IMR-90 (cell line): ENCODE measurements around the gene HDGF. TPM values are rescaled to one million over a fixed set of nuclear protein-coding genes. Genes with fewer than 3 reads are reported as not detected.

Experiments used
- ATAC-seq: fragments of 200-7000 bp; cut with Tn5 transposase; 2 replicates; pipeline ENCODE4 v1.9.1; 2020; ENCODE audit warnings: low read depth, mild to moderate bottlenecking, moderate library complexity
- BruUV-seq: library from RNA; stranded (reverse); fragments of 400-500 nt; replicated peaks from 2 replicates; lab custom pipeline; 2021; lab: Mats Ljungman, UMichigan
- CTCF ChIA-PET: fragments of 300-600 bp; formaldehyde crosslinking; extraction: SDS; loops from one replicate; lab custom pipeline; 2021; ENCODE audit warnings: antibody characterized with exemption; lab: Yijun Ruan, JAX
- POLR2A ChIA-PET: fragments of 300-600 bp; sonication (Branson Sonifier 250); formaldehyde crosslinking; loops from one replicate; lab custom pipeline; 2022; ENCODE audit warnings: antibody characterized with exemption; ENCODE audit not compliant: unreplicated experiment; lab: Charles Lee
- DNase-seq: peaks from one replicate; pipeline ENCODE4 v3.0.0; 2013
- H2AFZ ChIP-seq: replicated peaks from 2 replicates; pipeline ENCODE3; 2013; ENCODE audit warnings: low read length, mild to moderate bottlenecking; ENCODE audit not compliant: poor library complexity
- H2AK5ac ChIP-seq: 2 replicates; pipeline ENCODE4 v1.6.1; 2013; ENCODE audit warnings: low read depth, low read length, inconsistent platforms
- H2AK9ac ChIP-seq: replicated peaks from 2 replicates; pipeline ENCODE3; 2013; ENCODE audit warnings: mild to moderate bottlenecking, low read depth, low read length, moderate library complexity; ENCODE audit not compliant: poor library complexity
- H2BK120ac ChIP-seq: 2 replicates; pipeline ENCODE4 v1.6.1; 2013; ENCODE audit warnings: low read depth, low read length, inconsistent platforms
- H2BK15ac ChIP-seq: 3 replicates; pipeline ENCODE4 v1.6.1; 2013; ENCODE audit warnings: low read depth, low read length, inconsistent platforms
- H2BK20ac ChIP-seq: 2 replicates; pipeline ENCODE4 v1.6.1; 2013; ENCODE audit warnings: low read depth, mild to moderate bottlenecking, inconsistent platforms, low read length, moderate library complexity
- H2BK5ac ChIP-seq: 2 replicates; pipeline ENCODE4 v1.6.1; 2013; ENCODE audit warnings: mild to moderate bottlenecking, low read depth, low read length, inconsistent platforms; ENCODE audit not compliant: poor library complexity, severe bottlenecking
- H3K14ac ChIP-seq: replicated peaks from 2 replicates; pipeline ENCODE4 v1.6.1; 2013; ENCODE audit warnings: low read depth, low read length, inconsistent platforms
- H3K18ac ChIP-seq: 2 replicates; pipeline ENCODE4 v1.6.1; 2013; ENCODE audit warnings: low read depth, low read length, control low read depth
- H3K23ac ChIP-seq: 2 replicates; pipeline ENCODE4 v1.6.1; 2013; ENCODE audit warnings: low read depth, low read length, inconsistent platforms
- H3K27ac ChIP-seq: 2 replicates; pipeline ENCODE4 v1.5.1; 2013; ENCODE audit warnings: mild to moderate bottlenecking, control low read depth, low read length; ENCODE audit not compliant: insufficient read depth
- H3K27me3 ChIP-seq: 2 replicates; pipeline ENCODE4 v1.6.1; 2013; ENCODE audit warnings: low read length; ENCODE audit not compliant: control insufficient read depth, insufficient read depth
- H3K36me3 ChIP-seq: 2 replicates; pipeline ENCODE4 v1.6.1; 2013; ENCODE audit warnings: low read length, mixed read lengths; ENCODE audit not compliant: control insufficient read depth, insufficient read depth
- H3K4ac ChIP-seq: 2 replicates; pipeline ENCODE4 v1.6.1; 2013; ENCODE audit warnings: low read depth, low read length, inconsistent platforms
- H3K4me1 ChIP-seq: 2 replicates; pipeline ENCODE4 v1.6.1; 2013; ENCODE audit warnings: low read length, mixed read lengths; ENCODE audit not compliant: control insufficient read depth, insufficient read depth
- H3K4me2 ChIP-seq: 2 replicates; pipeline ENCODE4 v1.6.1; 2013; ENCODE audit warnings: low read depth, mild to moderate bottlenecking, control low read depth, low read length, moderate library complexity
- H3K4me3 ChIP-seq: 2 replicates; pipeline ENCODE4 v1.5.1; 2013; ENCODE audit warnings: low read depth, mild to moderate bottlenecking, control low read depth, low read length, moderate library complexity; ENCODE audit not compliant: insufficient read depth
- H3K56ac ChIP-seq: 2 replicates; pipeline ENCODE4 v1.6.1; 2013; ENCODE audit warnings: low read length, inconsistent platforms; ENCODE audit not compliant: insufficient read depth; ENCODE audit errors: extremely low read depth
- H3K79me1 ChIP-seq, 2 experiments: 2 replicates each; pipeline ENCODE4 v1.6.1; 2013; ENCODE audit warnings: low read length in 2 of 2, inconsistent platforms in 1 of 2, low read depth in 1 of 2
- H3K9ac ChIP-seq: 2 replicates; pipeline ENCODE4 v1.6.1; 2013; ENCODE audit warnings: low read depth, low read length, control low read depth
- H3K9me1 ChIP-seq: 2 replicates; pipeline ENCODE4 v1.6.1; 2013; ENCODE audit warnings: low read length, inconsistent platforms; ENCODE audit not compliant: insufficient read depth
- H3K9me3 ChIP-seq: 2 replicates; pipeline ENCODE4 v1.6.1; 2013; ENCODE audit warnings: low read length; ENCODE audit not compliant: control insufficient read depth, insufficient read depth
- H4K20me1 ChIP-seq: 2 replicates; pipeline ENCODE4 v1.6.1; 2013; ENCODE audit warnings: low read length, inconsistent platforms; ENCODE audit not compliant: insufficient read depth
- H4K5ac ChIP-seq: 2 replicates; pipeline ENCODE4 v1.6.1; 2013; ENCODE audit warnings: mild to moderate bottlenecking, low read depth, low read length, control low read depth
- H4K8ac ChIP-seq, 2 experiments: 2 replicates each; pipeline ENCODE4 v1.6.1; 2013; ENCODE audit warnings: low read depth in 2 of 2, low read length in 2 of 2, control low read depth in 1 of 2, inconsistent platforms in 1 of 2
- H4K91ac ChIP-seq: 2 replicates; pipeline ENCODE4 v1.6.1; 2013; ENCODE audit warnings: low read depth, low read length, inconsistent platforms; ENCODE audit not compliant: insufficient read depth
- BHLHE40 ChIP-seq: fragments of 150-350 bp; IDR thresholded peaks from 2 replicates; pipeline ENCODE4 v1.6.1; 2016; ENCODE audit warnings: mild to moderate bottlenecking, low read depth, low read length
- CHD1 ChIP-seq: IDR thresholded peaks from 2 replicates; pipeline ENCODE4 v1.6.1; 2012; ENCODE audit warnings: low read depth, low read length, improper control_type of control experiment
- FOS ChIP-seq: fragments of 150-350 bp; IDR thresholded peaks from 2 replicates; pipeline ENCODE4 v1.6.1; 2016; ENCODE audit warnings: low read depth, low read length
- MXI1 ChIP-seq: IDR thresholded peaks from 2 replicates; pipeline ENCODE4 v1.6.1; 2012; ENCODE audit warnings: low read depth, mild to moderate bottlenecking, low read length, moderate library complexity, borderline replicate concordance
- NFE2L2 ChIP-seq: fragments of 150-350 bp; IDR thresholded peaks from 2 replicates; pipeline ENCODE4 v1.6.1; 2016; ENCODE audit warnings: low read depth, mild to moderate bottlenecking, low read length
- POLR2A ChIP-seq: IDR thresholded peaks from 2 replicates; pipeline ENCODE4 v1.6.1; 2012; ENCODE audit warnings: mild to moderate bottlenecking, low read depth, low read length
- RAD21 ChIP-seq: IDR thresholded peaks from 2 replicates; pipeline ENCODE4 v1.6.1; 2012; ENCODE audit warnings: low read length, improper control_type of control experiment
- RCOR1 ChIP-seq: IDR thresholded peaks from 2 replicates; pipeline ENCODE4 v1.6.1; 2012; ENCODE audit warnings: mild to moderate bottlenecking, low read length, improper control_type of control experiment; ENCODE audit not compliant: insufficient replicate concordance
- RFX5 ChIP-seq: IDR thresholded peaks from 2 replicates; pipeline ENCODE4 v1.8.0; 2012; ENCODE audit warnings: low read depth, mild to moderate bottlenecking, low read length, moderate library complexity
- SMC3 ChIP-seq: fragments of 150-350 bp; IDR thresholded peaks from 2 replicates; pipeline ENCODE4 v1.6.1; 2016; ENCODE audit warnings: low read depth, mild to moderate bottlenecking, antibody characterized with exemption, low read length, moderate library complexity
- USF2 ChIP-seq: fragments of 150-350 bp; IDR thresholded peaks from 2 replicates; pipeline ENCODE4 v1.6.1; 2017; ENCODE audit warnings: mild to moderate bottlenecking, antibody characterized with exemption, low read length, low read depth
- WGBS, 2 experiments: methylation state at CpG; one replicate each; pipeline versions ENCODE4 v1.1.5 to v1.1.7; 2013; ENCODE audit warnings: missing lambda C conversion rate in 2 of 2; ENCODE audit not compliant: insufficient read length in 1 of 2; ENCODE audit errors: extremely low coverage in 2 of 2; 5-methylcytosine and 5-hydroxymethylcytosine counted together
- dilution Hi-C: fragments of 300-500 bp; cut with HindIII; formaldehyde crosslinking; loops from one replicate; pipeline ENCODE4 v1.14.3; 2018; ENCODE audit warnings: low sequenced_read_pairs; ENCODE audit not compliant: unreplicated experiment
- in situ Hi-C: fragments of 300-500 bp; cut with MboI; formaldehyde crosslinking; loops from 3 replicates; pipeline ENCODE4 v1.14.3; 2019; ENCODE audit warnings: low sequenced_read_pairs, inconsistent platforms, mixed read lengths
- intact Hi-C: fragments of 100-400 bp; cut with micrococcal nuclease; formaldehyde crosslinking; loops from 2 replicates; pipeline ENCODE4 v1.10.0; 2022
- polyA plus RNA-seq, 3 experiments: library from polyadenylated mRNA; depleted of rRNA; stranded (reverse); fragments of >200 nt; gene quantifications; 2 replicates each; pipeline ENCODE4 v1.2.3, GENCODE V29; 2012; ENCODE audit warnings: low replicate concordance in 1 of 3
- total RNA-seq: library from RNA; depleted of rRNA; stranded (reverse); fragments of >200 nt; gene quantifications from 2 replicates; pipeline ENCODE4 v1.2.3, GENCODE V29; 2012

The HDGF gene
- total and polyA plus RNA-seq, 2 of the 4 experiments (the other 2 are of a cell fraction) = 94.6 to 123 TPM

- Histone ChIP-seq H3K27ac (no peak overlapping the region), H2BK15ac (no peak overlapping the region), H3K4me1 (peaks cover 33% of the 10 kb centered on the region), H3K18ac (no peak overlapping the region), H4K20me1 (0 out of 2 replicates have a peak, but pooled peaks cover 11% of the 10 kb centered on the region), H3K4me2 (no peak overlapping the region), H2AK9ac (no peak overlapping the region), H3K4me3 (no peak overlapping the region), H4K91ac (no peak overlapping the region), H4K5ac (no peak overlapping the region), H2AFZ (no peak overlapping the region), H4K8ac (no peak overlapping the region), H3K27me3 (no peaks in the 10 kb centered on the region), H3K56ac (no peak overlapping the region), H2BK120ac (no peak overlapping the region), H2BK5ac (no peak overlapping the region), H3K9me3 (no peaks in the 10 kb centered on the region), H2AK5ac (no peak overlapping the region), H3K9me1 (peaks cover 22% of the 10 kb centered on the region; the same call in 1 of the 2 replicates), H3K9ac (no peak overlapping the region), H3K36me3 (peaks cover 22% of the 10 kb centered on the region), H2BK20ac (no peak overlapping the region), H3K4ac (no peak overlapping the region), H3K23ac (no peak overlapping the region), H3K79me1 (peaks cover 6 to 76% of the 10 kb centered on the region in 2 experiments; a peak in 3 of 4 replicates), H3K14ac (no peak overlapping the region)
- dilution Hi-C loops (no loop called here), intact Hi-C loops (no loop called here), in situ Hi-C loops (no loop called here)
- no TSS peak for BruUV-seq
- ATAC-seq (no peak), DNase-seq (no peak)
- POLR2A ChIA-PET = no interaction called here
- CTCF ChIA-PET = no interaction called here
- no CpG with 5 or more reads among the region's 14 CpGs for WGBS, 2 experiments
- no peak for TF ChIP-seq MXI1
- no peak for TF ChIP-seq BHLHE40
- no peak for TF ChIP-seq USF2
- no peak for TF ChIP-seq CHD1
- TF ChIP-seq RAD21 = no peak
- no peak for TF ChIP-seq FOS
- TF ChIP-seq NFE2L2 = no peak
- no peak for TF ChIP-seq POLR2A
- no peak for TF ChIP-seq RCOR1
- no peak for TF ChIP-seq RFX5
- TF ChIP-seq SMC3 = no peak
These were observed 6.6 kb downstream of the HDGF start for GRCh38 chr1:156744786-156745419.
